RWPE2 (cell line): ENCODE results near the gene BORCS5.
A peak's percentile ranks its signal among the peaks of the same experiment; 100 is the strongest.

Experiments used
- ATAC-seq: fragments of 200-7000 bp; cut with Tn5 transposase; 3 replicates; pipeline ENCODE4 v1.9.1; 2021; ENCODE audit warnings: low read depth
- DNase-seq: peaks from one replicate; pipeline ENCODE4 v3.0.0-alpha.2; 2020; ENCODE audit warnings: low spot score
- H3K27ac ChIP-seq: fragments of 450-650 bp; 2 replicates; pipeline ENCODE4 v1.5.1; 2017; ENCODE audit warnings: mild to moderate bottlenecking; ENCODE audit not compliant: poor library complexity, severe bottlenecking
- H3K27me3 ChIP-seq: fragments of 250-450 bp; sonication (Bioruptor Pico); 2 replicates; pipeline ENCODE4 v1.5.1; 2021; ENCODE audit warnings: mild to moderate bottlenecking, moderate library complexity; ENCODE audit not compliant: insufficient read depth, poor library complexity, severe bottlenecking
- H3K36me3 ChIP-seq: fragments of 250-450 bp; sonication (Bioruptor Pico); 2 replicates; pipeline ENCODE4 v1.5.1; 2020; ENCODE audit warnings: low read depth, mild to moderate bottlenecking, moderate library complexity
- H3K4me1 ChIP-seq: fragments of 250-450 bp; sonication (Bioruptor Pico); 2 replicates; pipeline ENCODE4 v1.5.1; 2021; ENCODE audit warnings: mild to moderate bottlenecking, moderate library complexity; ENCODE audit not compliant: insufficient read depth, poor library complexity, severe bottlenecking
- H3K4me3 ChIP-seq: fragments of 250-450 bp; sonication (Bioruptor Pico); 2 replicates; pipeline ENCODE4 v1.5.1; 2021; ENCODE audit warnings: mild to moderate bottlenecking, moderate library complexity; ENCODE audit not compliant: severe bottlenecking
- H3K9me3 ChIP-seq: fragments of 250-450 bp; sonication (Bioruptor Pico); 2 replicates; pipeline ENCODE4 v1.5.1; 2021; ENCODE audit warnings: mild to moderate bottlenecking, moderate library complexity; ENCODE audit not compliant: severe bottlenecking
- CTCF ChIP-seq: fragments of 450-650 bp; IDR thresholded peaks from one replicate; pipeline ENCODE4 v1.5.1; 2017; ENCODE audit warnings: mild to moderate bottlenecking, moderate library complexity; ENCODE audit not compliant: poor library complexity, severe bottlenecking

BORCS5 gene

GRCh38 chr12:12323591-12323990 is 33.3 kb upstream of the BORCS5 start:
- ATAC-seq (no peak), DNase-seq (no peak)
- H3K27me3 ChIP-seq, result no peaks in the 10 kb centered on the region

GRCh38 chr12:12326262-12326661 is 30.6 kb upstream of the BORCS5 start:
- TF ChIP-seq CTCF, result no peak
- H3K4me3 ChIP-seq, result no peak overlapping the region
- ATAC-seq (no peak), DNase-seq (no peak)
- no peaks in the 10 kb centered on the region for H3K4me1 ChIP-seq
- H3K9me3 ChIP-seq, result no peaks in the 10 kb centered on the region
- no peaks in the 10 kb centered on the region for H3K36me3 ChIP-seq
- H3K27ac ChIP-seq, result no peak overlapping the region
- H3K27me3 ChIP-seq, result no peaks in the 10 kb centered on the region

More at GRCh38 chr12:12323591-12323990, 33.3 kb upstream of the BORCS5 start:
- Histone ChIP-seq H3K4me3 (no peak overlapping the region), H3K36me3 (no peaks in the 10 kb centered on the region), H3K9me3 (no peaks in the 10 kb centered on the region), H3K27ac (no peak overlapping the region), H3K4me1 (no peaks in the 10 kb centered on the region)
- no peak for TF ChIP-seq CTCF

GRCh38 chr12:12327802-12328201 is 29.1 kb upstream of the BORCS5 start:
- DNase-seq, result no peak
- H3K4me1 ChIP-seq, result no peaks in the 10 kb centered on the region
- no peak overlapping the region for H3K4me3 ChIP-seq
- no peaks in the 10 kb centered on the region for H3K27me3 ChIP-seq
- H3K9me3 ChIP-seq, result no peaks in the 10 kb centered on the region
- H3K36me3 ChIP-seq, result no peaks in the 10 kb centered on the region
- peak; percentile 67 for TF ChIP-seq CTCF
- no peak overlapping the region for H3K27ac ChIP-seq
- ATAC-seq, result no peak

- no peak for TF ChIP-seq CTCF
- no peaks in the 10 kb centered on the region for H3K9me3 ChIP-seq
- H3K36me3 ChIP-seq, result no peaks in the 10 kb centered on the region
- H3K4me1 ChIP-seq, result no peaks in the 10 kb centered on the region
- no peak for ATAC-seq
- H3K27me3 ChIP-seq, result no peaks in the 10 kb centered on the region
- no peak for DNase-seq
- no peak overlapping the region for H3K27ac ChIP-seq
- H3K4me3 ChIP-seq, result no peak overlapping the region
Measured at GRCh38 chr12:12331244-12331771, 25.6 kb upstream of the BORCS5 start.

GRCh38 chr12:12331896-12332295 is 25.0 kb upstream of the BORCS5 start:
- no peak for ATAC-seq
- no peaks in the 10 kb centered on the region for H3K36me3 ChIP-seq
- no peak for TF ChIP-seq CTCF
- no peak overlapping the region for H3K27ac ChIP-seq
- no peaks in the 10 kb centered on the region for H3K4me1 ChIP-seq
- DNase-seq, result no peak
- H3K4me3 ChIP-seq, result no peak overlapping the region
- no peaks in the 10 kb centered on the region for H3K9me3 ChIP-seq
- no peaks in the 10 kb centered on the region for H3K27me3 ChIP-seq
